ENCODE results near the gene PDLIM3. TPM values are rescaled to one million over a fixed set of nuclear protein-coding genes. Genes with fewer than 3 reads are reported as not detected.

The PDLIM3 gene
- total and polyA plus RNA-seq, 4 donors, result 45.3 to 140 (median 90.3) TPM

GRCh38 chr4:185529413-185529812, 5.9 kb downstream of the PDLIM3 start:
- Histone ChIP-seq H3K9me3 (ENCODE audit: control insufficient read depth, insufficient read depth, low read length) (no peaks in the 10 kb centered on the region), H3K4me1 (ENCODE audit: control insufficient read depth, insufficient read depth, low read length) (no peaks in the 10 kb centered on the region), H3K27me3 (ENCODE audit: control insufficient read depth, insufficient read depth, low read length) (peaks cover under 1% of the 10 kb centered on the region), H3K27ac (ENCODE audit: low read depth, low read length) (no peak overlapping the region), H3K4me3 (ENCODE audit: low read depth, low read length) (no peak overlapping the region), H3K36me3 (ENCODE audit: control insufficient read depth, insufficient read depth, low read length) (no peaks in the 10 kb centered on the region)
- peak in 1 of 6 donors; percentile 24 for DNase-seq (ENCODE audit: low read depth in 4 of 6, low spot score in 6 of 6)
- WGBS (ENCODE audit: insufficient coverage), result 32% methylated on average over 6 of the region's 8 CpGs

- no peak for DNase-seq (ENCODE audit: low read depth in 4 of 6, low spot score in 6 of 6)
- H3K27ac ChIP-seq (ENCODE audit: low read depth, low read length), result no peak overlapping the region
- 59% methylated on average over 3 of the region's 5 CpGs for whole genome bisulfite sequencing (ENCODE audit: insufficient coverage)
Measured at GRCh38 chr4:185524888-185525863, 10.1 kb downstream of the PDLIM3 start.

GRCh38 chr4:185523862-185524261, 11.4 kb downstream of the PDLIM3 start:
- H3K4me1 ChIP-seq (ENCODE audit: control insufficient read depth, insufficient read depth, low read length), result no peaks in the 10 kb centered on the region
- H3K4me3 ChIP-seq (ENCODE audit: low read depth, low read length), result no peak overlapping the region
- H3K36me3 ChIP-seq (ENCODE audit: control insufficient read depth, insufficient read depth, low read length), result peaks cover 5% of the 10 kb centered on the region
- H3K27ac ChIP-seq (ENCODE audit: low read depth, low read length), result no peak overlapping the region
- no peaks in the 10 kb centered on the region for H3K27me3 ChIP-seq (ENCODE audit: control insufficient read depth, insufficient read depth, low read length)
- no peaks in the 10 kb centered on the region for H3K9me3 ChIP-seq (ENCODE audit: control insufficient read depth, insufficient read depth, low read length)
- no peak for DNase-seq (ENCODE audit: low read depth in 4 of 6, low spot score in 6 of 6)
- WGBS (ENCODE audit: insufficient coverage), result 98% methylated on average over 6 of the region's 7 CpGs

More at GRCh38 chr4:185524888-185525863, 10.1 kb downstream of the PDLIM3 start:
- no peaks in the 10 kb centered on the region for H3K9me3 ChIP-seq (ENCODE audit: control insufficient read depth, insufficient read depth, low read length)
- H3K36me3 ChIP-seq (ENCODE audit: control insufficient read depth, insufficient read depth, low read length), result peaks cover 5% of the 10 kb centered on the region
- no peaks in the 10 kb centered on the region for H3K27me3 ChIP-seq (ENCODE audit: control insufficient read depth, insufficient read depth, low read length)
- no peaks in the 10 kb centered on the region for H3K4me1 ChIP-seq (ENCODE audit: control insufficient read depth, insufficient read depth, low read length)
- no peak overlapping the region for H3K4me3 ChIP-seq (ENCODE audit: low read depth, low read length)

GRCh38 chr4:185522451-185522850, 12.9 kb downstream of the PDLIM3 start:
- Histone ChIP-seq H3K27ac (ENCODE audit: low read depth, low read length) (no peak overlapping the region), H3K9me3 (ENCODE audit: control insufficient read depth, insufficient read depth, low read length) (no peaks in the 10 kb centered on the region), H3K4me1 (ENCODE audit: control insufficient read depth, insufficient read depth, low read length) (no peaks in the 10 kb centered on the region), H3K27me3 (ENCODE audit: control insufficient read depth, insufficient read depth, low read length) (no peaks in the 10 kb centered on the region), H3K36me3 (ENCODE audit: control insufficient read depth, insufficient read depth, low read length) (peaks cover 5% of the 10 kb centered on the region), H3K4me3 (ENCODE audit: low read depth, low read length) (no peak overlapping the region)
- no peak for DNase-seq (ENCODE audit: low read depth in 4 of 6, low spot score in 6 of 6)
- WGBS (ENCODE audit: insufficient coverage), result no CpG with 5 or more reads among the region's 2 CpGs

- peaks cover 5% of the 10 kb centered on the region for H3K36me3 ChIP-seq (ENCODE audit: control insufficient read depth, insufficient read depth, low read length)
- no peaks in the 10 kb centered on the region for H3K4me1 ChIP-seq (ENCODE audit: control insufficient read depth, insufficient read depth, low read length)
- no peak for DNase-seq (ENCODE audit: low read depth in 4 of 6, low spot score in 6 of 6)
- H3K9me3 ChIP-seq (ENCODE audit: control insufficient read depth, insufficient read depth, low read length), result no peaks in the 10 kb centered on the region
- no peaks in the 10 kb centered on the region for H3K27me3 ChIP-seq (ENCODE audit: control insufficient read depth, insufficient read depth, low read length)
- 63% methylated on average over 1 of the region's 4 CpGs for WGBS (ENCODE audit: insufficient coverage)
- H3K27ac ChIP-seq (ENCODE audit: low read depth, low read length), result no peak overlapping the region
- no peak overlapping the region for H3K4me3 ChIP-seq (ENCODE audit: low read depth, low read length)
Measured at GRCh38 chr4:185520119-185520518, 15.2 kb downstream of the PDLIM3 start.

- no peak for DNase-seq (ENCODE audit: low read depth in 4 of 6, low spot score in 6 of 6)
- Histone ChIP-seq H3K27ac (ENCODE audit: low read depth, low read length) (no peak overlapping the region), H3K36me3 (ENCODE audit: control insufficient read depth, insufficient read depth, low read length) (no peaks in the 10 kb centered on the region), H3K27me3 (ENCODE audit: control insufficient read depth, insufficient read depth, low read length) (no peaks in the 10 kb centered on the region), H3K9me3 (ENCODE audit: control insufficient read depth, insufficient read depth, low read length) (no peaks in the 10 kb centered on the region), H3K4me3 (ENCODE audit: low read depth, low read length) (no peak overlapping the region), H3K4me1 (ENCODE audit: control insufficient read depth, insufficient read depth, low read length) (no peaks in the 10 kb centered on the region)
- WGBS (ENCODE audit: insufficient coverage), result no CpG with 5 or more reads among the region's 1 CpG
Measured at GRCh38 chr4:185518494-185518893, 16.8 kb downstream of the PDLIM3 start.

- Histone ChIP-seq H3K4me1 (ENCODE audit: control insufficient read depth, insufficient read depth, low read length) (no peaks in the 10 kb centered on the region), H3K27me3 (ENCODE audit: control insufficient read depth, insufficient read depth, low read length) (no peaks in the 10 kb centered on the region), H3K9me3 (ENCODE audit: control insufficient read depth, insufficient read depth, low read length) (no peaks in the 10 kb centered on the region), H3K27ac (ENCODE audit: low read depth, low read length) (no peak overlapping the region), H3K36me3 (ENCODE audit: control insufficient read depth, insufficient read depth, low read length) (no peaks in the 10 kb centered on the region), H3K4me3 (ENCODE audit: low read depth, low read length) (no peak overlapping the region)
- no peak for DNase-seq (ENCODE audit: low read depth in 4 of 6, low spot score in 6 of 6)
Measured at GRCh38 chr4:185518069-185518468, 17.2 kb downstream of the PDLIM3 start.

- Histone ChIP-seq H3K36me3 (ENCODE audit: control insufficient read depth, insufficient read depth, low read length) (no peaks in the 10 kb centered on the region), H3K4me1 (ENCODE audit: control insufficient read depth, insufficient read depth, low read length) (no peaks in the 10 kb centered on the region), H3K9me3 (ENCODE audit: control insufficient read depth, insufficient read depth, low read length) (no peaks in the 10 kb centered on the region), H3K27ac (ENCODE audit: low read depth, low read length) (no peak overlapping the region), H3K27me3 (ENCODE audit: control insufficient read depth, insufficient read depth, low read length) (no peaks in the 10 kb centered on the region), H3K4me3 (ENCODE audit: low read depth, low read length) (no peak overlapping the region)
- no peak for DNase-seq (ENCODE audit: low read depth in 4 of 6, low spot score in 6 of 6)
- no CpG with 5 or more reads among the region's 4 CpGs for whole genome bisulfite sequencing (ENCODE audit: insufficient coverage)
Measured at GRCh38 chr4:185515248-185515647, 20.1 kb downstream of the PDLIM3 start.

- H3K27ac ChIP-seq (ENCODE audit: low read depth, low read length), result no peak overlapping the region
- no peak for DNase-seq (ENCODE audit: low read depth in 4 of 6, low spot score in 6 of 6)
- WGBS (ENCODE audit: insufficient coverage), result 96% methylated on average over 8 of the region's 17 CpGs
- no peaks in the 10 kb centered on the region for H3K27me3 ChIP-seq (ENCODE audit: control insufficient read depth, insufficient read depth, low read length)
- no peaks in the 10 kb centered on the region for H3K36me3 ChIP-seq (ENCODE audit: control insufficient read depth, insufficient read depth, low read length)
- H3K4me1 ChIP-seq (ENCODE audit: control insufficient read depth, insufficient read depth, low read length), result no peaks in the 10 kb centered on the region
- no peak overlapping the region for H3K4me3 ChIP-seq (ENCODE audit: low read depth, low read length)
- H3K9me3 ChIP-seq (ENCODE audit: control insufficient read depth, insufficient read depth, low read length), result no peaks in the 10 kb centered on the region
Measured at GRCh38 chr4:185514182-185514697, 21.1 kb downstream of the PDLIM3 start.
